22Rv1 (cell line): Measurements from ENCODE around the gene EIF4E3.

ENCODE experiments used
- CTCF ChIP-seq: fragments of 450-650 bp; IDR thresholded peaks from 2 replicates; pipeline ENCODE4 v1.5.1; 2017; ENCODE audit warnings: mild to moderate bottlenecking
- ZFX ChIP-seq: fragments of 450-650 bp; IDR thresholded peaks from 2 replicates; pipeline ENCODE4 v1.6.1; 2017; ENCODE audit warnings: antibody characterized with exemption, borderline replicate concordance

- TF ChIP-seq CTCF, result no peak
- TF ChIP-seq ZFX, result no peak
Observed at GRCh38 chr3:71724584-71725270, 475 bp downstream of the EIF4E3 start.
